ENCODE measurements around the gene DNAH17. TPM values are rescaled to one million over a fixed set of nuclear protein-coding genes. Genes with fewer than 3 reads are reported as not detected.

Gene DNAH17
- total RNA-seq, 2 donors from 2014 or later = 0.76 to 1.0 TPM

- Mint-ChIP-seq H3K27ac (peak overlapping the region; percentile 79), H3K4me1 (ENCODE audit: low read depth) (peaks cover 66% of the 10 kb centered on the region), H3K27me3 (ENCODE audit: low read depth) (no peaks in the 10 kb centered on the region), H3K9me3 (peaks cover 0 to 2% of the 10 kb centered on the region in 2 donors), H3K36me3 (ENCODE audit: insufficient read depth in 2 of 2) (peaks cover 16 to 20% of the 10 kb centered on the region in 2 donors), H3K4me3 (peak overlapping the region; percentile 44 to 57)
- ATAC-seq (replicated peaks in 1 of 2) (peak in 1 of 2 donors; percentile 1), DNase-seq (no peak)
Measured at GRCh38 chr17:78390241-78391050, 186.8 kb downstream of the DNAH17 start.

GRCh38 chr17:78387977-78388941 is 188.9 kb downstream of the DNAH17 start:
- no peaks in the 10 kb centered on the region for H3K27me3 Mint-ChIP-seq (ENCODE audit: low read depth)
- H3K9me3 Mint-ChIP-seq = peaks cover 0 to 2% of the 10 kb centered on the region in 2 donors
- H3K36me3 Mint-ChIP-seq (ENCODE audit: insufficient read depth in 2 of 2) = peaks cover 14 to 20% of the 10 kb centered on the region in 2 donors
- peak overlapping the region; percentile 92 for H3K27ac Mint-ChIP-seq
- H3K4me3 Mint-ChIP-seq = peak overlapping the region; percentile 84 to 90
- DNase-seq = no peak
- no peak for ATAC-seq (replicated peaks in 1 of 2)
- peaks cover 88% of the 10 kb centered on the region for H3K4me1 Mint-ChIP-seq (ENCODE audit: low read depth)

GRCh38 chr17:78384479-78385175 is 192.6 kb downstream of the DNAH17 start:
- H3K9me3 Mint-ChIP-seq = peaks cover 0 to 2% of the 10 kb centered on the region in 2 donors
- DNase-seq (peak; percentile 31 to 34), ATAC-seq (replicated peaks in 1 of 2) (peak; percentile 12 to 20)
- peak overlapping the region; percentile 79 to 90 for H3K4me3 Mint-ChIP-seq
- H3K36me3 Mint-ChIP-seq (ENCODE audit: insufficient read depth in 2 of 2) = peaks cover 17 to 20% of the 10 kb centered on the region in 2 donors
- H3K27me3 Mint-ChIP-seq (ENCODE audit: low read depth) = no peaks in the 10 kb centered on the region
- peak overlapping the region; percentile 97 for H3K27ac Mint-ChIP-seq
- H3K4me1 Mint-ChIP-seq (ENCODE audit: low read depth) = peaks cover 100% of the 10 kb centered on the region

- H3K36me3 Mint-ChIP-seq (ENCODE audit: insufficient read depth in 2 of 2) = peaks cover 17 to 23% of the 10 kb centered on the region in 2 donors
- peak; percentile 60 to 61 for ATAC-seq (replicated peaks in 1 of 2)
- H3K27me3 Mint-ChIP-seq (ENCODE audit: low read depth) = no peaks in the 10 kb centered on the region
- peak overlapping the region; percentile 79 to 90 for H3K4me3 Mint-ChIP-seq
- peaks cover 98% of the 10 kb centered on the region for H3K4me1 Mint-ChIP-seq (ENCODE audit: low read depth)
- peak overlapping the region; percentile 97 for H3K27ac Mint-ChIP-seq
- DNase-seq = peak; percentile 80 to 86
- H3K9me3 Mint-ChIP-seq = peaks cover 0 to 2% of the 10 kb centered on the region in 2 donors
Measured at GRCh38 chr17:78383725-78384471, 193.3 kb downstream of the DNAH17 start.

GRCh38 chr17:78381601-78382232 is 195.5 kb downstream of the DNAH17 start:
- peak; percentile 12 to 15 for ATAC-seq (replicated peaks in 1 of 2)
- Mint-ChIP-seq H3K9me3 (peaks cover 0 to under 1% of the 10 kb centered on the region in 2 donors), H3K4me1 (ENCODE audit: low read depth) (peaks cover 83% of the 10 kb centered on the region), H3K36me3 (ENCODE audit: insufficient read depth in 2 of 2) (peaks cover 13 to 17% of the 10 kb centered on the region in 2 donors), H3K27me3 (ENCODE audit: low read depth) (no peaks in the 10 kb centered on the region), H3K4me3 (peak overlapping the region; percentile 79 to 90), H3K27ac (peak overlapping the region; percentile 97)
- DNase-seq = peak; percentile 56 to 58

GRCh38 chr17:78380370-78380769 is 196.8 kb downstream of the DNAH17 start:
- ATAC-seq (replicated peaks in 1 of 2) (no peak), DNase-seq (no peak)
- peak overlapping the region; percentile 97 for H3K27ac Mint-ChIP-seq
- no peaks in the 10 kb centered on the region for H3K9me3 Mint-ChIP-seq
- no peaks in the 10 kb centered on the region for H3K27me3 Mint-ChIP-seq (ENCODE audit: low read depth)
- H3K4me3 Mint-ChIP-seq = peak overlapping the region; percentile 79 to 90
- peaks cover 81% of the 10 kb centered on the region for H3K4me1 Mint-ChIP-seq (ENCODE audit: low read depth)
- H3K36me3 Mint-ChIP-seq (ENCODE audit: insufficient read depth in 2 of 2) = peaks cover 7 to 15% of the 10 kb centered on the region in 2 donors

- Mint-ChIP-seq H3K27me3 (ENCODE audit: low read depth) (no peaks in the 10 kb centered on the region), H3K9me3 (no peaks in the 10 kb centered on the region), H3K4me1 (ENCODE audit: low read depth) (peaks cover 75% of the 10 kb centered on the region), H3K4me3 (peak overlapping the region; percentile 79 to 90), H3K36me3 (ENCODE audit: insufficient read depth in 2 of 2) (peaks cover 0 to 12% of the 10 kb centered on the region in 2 donors), H3K27ac (peak overlapping the region; percentile 97)
- ATAC-seq (replicated peaks in 1 of 2) = no peak
- DNase-seq = peak in 1 of 2 donors; percentile 28
Measured at GRCh38 chr17:78379131-78379491, 198.1 kb downstream of the DNAH17 start.

- H3K36me3 Mint-ChIP-seq (ENCODE audit: insufficient read depth in 2 of 2) = peaks cover 0 to 12% of the 10 kb centered on the region in 2 donors
- peak within 1 kb of the TSS; percentile 97 for H3K27ac Mint-ChIP-seq
Measured at GRCh38 chr17:78378225-78379130, 198.7 kb downstream of the DNAH17 start, which contains the start of gene PGS1. Gene PGS1, plus strand, starts transcription at chr17:78378649. Its CDS starts 17 bp downstream, at chr17:78378666.

GRCh38 chr17:78377858-78378224 is 199.4 kb downstream of the DNAH17 start:
- Mint-ChIP-seq H3K4me3 (peak overlapping the region; percentile 79 to 90), H3K27ac (no peak overlapping the region), H3K9me3 (no peaks in the 10 kb centered on the region), H3K27me3 (ENCODE audit: low read depth) (no peaks in the 10 kb centered on the region), H3K36me3 (ENCODE audit: insufficient read depth in 2 of 2) (peaks cover 0 to 12% of the 10 kb centered on the region in 2 donors), H3K4me1 (ENCODE audit: low read depth) (peaks cover 62% of the 10 kb centered on the region)
- ATAC-seq (replicated peaks in 1 of 2) = no peak
- DNase-seq = no peak

More at GRCh38 chr17:78378225-78379130, 198.7 kb downstream of the DNAH17 start, which contains the start of gene PGS1:
- ATAC-seq (replicated peaks in 1 of 2) (peak; percentile 45 to 46), DNase-seq (peak; percentile 88 to 89)
- Mint-ChIP-seq H3K9me3 (no peaks in the 10 kb centered on the region), H3K4me3 (peak within 1 kb of the TSS; percentile 79 to 90), H3K4me1 (ENCODE audit: low read depth) (peaks cover 68% of the 10 kb centered on the region), H3K27me3 (ENCODE audit: low read depth) (no peaks in the 10 kb centered on the region)

- Mint-ChIP-seq H3K9me3 (no peaks in the 10 kb centered on the region), H3K4me1 (ENCODE audit: low read depth) (peaks cover 45% of the 10 kb centered on the region), H3K27me3 (ENCODE audit: low read depth) (no peaks in the 10 kb centered on the region), H3K4me3 (no peak overlapping the region), H3K36me3 (ENCODE audit: insufficient read depth in 2 of 2) (peaks cover 0 to 7% of the 10 kb centered on the region in 2 donors), H3K27ac (peak overlapping the region; percentile 55)
- ATAC-seq (replicated peaks in 1 of 2) (no peak), DNase-seq (no peak)
Measured at GRCh38 chr17:78376161-78376560, 201.0 kb downstream of the DNAH17 start.

Data from activated T-cell treated with anti-CD3 and anti-CD28 coated beads, Interleukin-2, amount 50 U/mL, for 72 hours (primary cell).